SH-SY5Y (cell line): Measurements from ENCODE around the gene LNX2.

Experiments
- GATA2 ChIP-seq: IDR thresholded peaks from 2 replicates; pipeline ENCODE4 v1.6.1; 2011; ENCODE audit warnings: mild to moderate bottlenecking, low read depth, low read length
- GATA3 ChIP-seq: IDR thresholded peaks from 2 replicates; pipeline ENCODE4 v1.6.1; 2011; ENCODE audit warnings: low read depth, mild to moderate bottlenecking, low read length, moderate library complexity

GRCh38 chr13:27583645-27584044 is 36.7 kb downstream of the LNX2 start:
- TF ChIP-seq GATA2: no peak
- no peak for TF ChIP-seq GATA3
